Measurements from ENCODE around the gene SRGAP1. TPM values are rescaled to one million over a fixed set of nuclear protein-coding genes. Genes with fewer than 3 reads are reported as not detected.

Gene SRGAP1
- polyA plus RNA-seq, 1 donor from 2014 or later, result 4.8 TPM

DNA sequence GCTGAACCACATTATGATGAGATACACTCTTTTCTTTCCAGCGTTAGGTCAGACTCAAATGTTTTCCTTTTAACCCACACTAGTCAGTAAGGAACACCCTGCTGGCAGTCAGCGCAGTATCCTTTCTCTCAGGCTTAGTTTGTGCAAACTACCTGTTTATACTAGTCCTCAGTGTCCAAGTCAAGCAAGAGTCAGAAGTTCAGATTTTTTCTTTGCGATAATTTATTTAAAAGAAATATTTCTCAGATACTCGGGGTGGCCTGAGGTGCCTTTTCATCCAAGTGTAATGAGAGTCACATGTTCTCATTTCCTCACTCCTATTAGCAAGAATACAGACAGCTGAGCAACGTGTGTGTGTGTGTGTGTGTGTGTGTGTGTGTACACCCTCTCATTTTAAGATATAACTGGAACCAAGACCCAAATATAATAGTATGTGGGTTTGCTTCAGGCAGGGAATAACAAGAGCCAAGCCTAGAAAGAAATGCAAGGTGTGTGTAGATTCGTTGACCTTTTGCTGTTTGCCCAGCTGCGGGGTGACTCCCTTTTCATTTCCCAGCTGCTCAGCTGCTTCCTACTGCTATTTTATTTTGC, 194.9 kb downstream of the SRGAP1 start:
- Histone ChIP-seq H3K4me3 (ENCODE audit: low read length) (peak overlapping the region; percentile 14), H3K36me3 (ENCODE audit: insufficient read depth, low read length) (no peaks in the 10 kb centered on the region), H4K20me1 (ENCODE audit: insufficient read depth) (no peaks in the 10 kb centered on the region), H3K4me2 (ENCODE audit: low read length) (no peak overlapping the region), H3K9me3 (ENCODE audit: low read length) (no peaks in the 10 kb centered on the region), H2AFZ (ENCODE audit: low read depth, low read length) (no peak overlapping the region), H3K9ac (ENCODE audit: low read length) (no peak overlapping the region), H3F3A (ENCODE audit: insufficient read depth, low read length, poor library complexity, severe bottlenecking) (peaks cover 3% of the 10 kb centered on the region), H3K79me2 (replicated peaks; ENCODE audit: insufficient read depth, low read length) (no peaks in the 10 kb centered on the region), H3K27ac (ENCODE audit: low read length) (no peak overlapping the region), H3K9me2 (ENCODE audit: insufficient read depth, low read length) (no peaks in the 10 kb centered on the region), H3K27me3 (ENCODE audit: insufficient read depth, low read depth, low read length) (no peaks in the 10 kb centered on the region)
- TF ChIP-seq, protein P1, sequence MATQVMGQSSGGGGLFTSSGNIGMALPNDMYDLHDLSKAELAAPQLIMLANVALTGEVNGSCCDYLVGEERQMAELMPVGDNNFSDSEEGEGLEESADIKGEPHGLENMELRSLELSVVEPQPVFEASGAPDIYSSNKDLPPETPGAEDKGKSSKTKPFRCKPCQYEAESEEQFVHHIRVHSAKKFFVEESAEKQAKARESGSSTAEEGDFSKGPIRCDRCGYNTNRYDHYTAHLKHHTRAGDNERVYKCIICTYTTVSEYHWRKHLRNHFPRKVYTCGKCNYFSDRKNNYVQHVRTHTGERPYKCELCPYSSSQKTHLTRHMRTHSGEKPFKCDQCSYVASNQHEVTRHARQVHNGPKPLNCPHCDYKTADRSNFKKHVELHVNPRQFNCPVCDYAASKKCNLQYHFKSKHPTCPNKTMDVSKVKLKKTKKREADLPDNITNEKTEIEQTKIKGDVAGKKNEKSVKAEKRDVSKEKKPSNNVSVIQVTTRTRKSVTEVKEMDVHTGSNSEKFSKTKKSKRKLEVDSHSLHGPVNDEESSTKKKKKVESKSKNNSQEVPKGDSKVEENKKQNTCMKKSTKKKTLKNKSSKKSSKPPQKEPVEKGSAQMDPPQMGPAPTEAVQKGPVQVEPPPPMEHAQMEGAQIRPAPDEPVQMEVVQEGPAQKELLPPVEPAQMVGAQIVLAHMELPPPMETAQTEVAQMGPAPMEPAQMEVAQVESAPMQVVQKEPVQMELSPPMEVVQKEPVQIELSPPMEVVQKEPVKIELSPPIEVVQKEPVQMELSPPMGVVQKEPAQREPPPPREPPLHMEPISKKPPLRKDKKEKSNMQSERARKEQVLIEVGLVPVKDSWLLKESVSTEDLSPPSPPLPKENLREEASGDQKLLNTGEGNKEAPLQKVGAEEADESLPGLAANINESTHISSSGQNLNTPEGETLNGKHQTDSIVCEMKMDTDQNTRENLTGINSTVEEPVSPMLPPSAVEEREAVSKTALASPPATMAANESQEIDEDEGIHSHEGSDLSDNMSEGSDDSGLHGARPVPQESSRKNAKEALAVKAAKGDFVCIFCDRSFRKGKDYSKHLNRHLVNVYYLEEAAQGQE (IDR thresholded peaks at IDR 0.05; ENCODE audit: borderline replicate concordance), result no peak
- TF ChIP-seq EZH2 (IDR thresholded peaks at IDR 0.05; ENCODE audit: borderline replicate concordance, insufficient read depth, low read length, poor library complexity, severe bottlenecking) (no peak), RAD21 (conservative IDR thresholded peaks at IDR 0.05) (no peak), TAF1 (IDR thresholded peaks at IDR 0.05; ENCODE audit: low read depth) (no peak), EP300 (conservative IDR thresholded peaks at IDR 0.05; ENCODE audit: poor library complexity, severe bottlenecking) (no peak), SMC3 (conservative IDR thresholded peaks at IDR 0.05; ENCODE audit: poor library complexity) (peak; percentile 11), POLR2AphosphoS5 (IDR thresholded peaks at IDR 0.05) (no peak), MXI1 (conservative IDR thresholded peaks at IDR 0.05; ENCODE audit: poor library complexity, severe bottlenecking) (no peak)
- TF ChIP-seq, protein P2, sequence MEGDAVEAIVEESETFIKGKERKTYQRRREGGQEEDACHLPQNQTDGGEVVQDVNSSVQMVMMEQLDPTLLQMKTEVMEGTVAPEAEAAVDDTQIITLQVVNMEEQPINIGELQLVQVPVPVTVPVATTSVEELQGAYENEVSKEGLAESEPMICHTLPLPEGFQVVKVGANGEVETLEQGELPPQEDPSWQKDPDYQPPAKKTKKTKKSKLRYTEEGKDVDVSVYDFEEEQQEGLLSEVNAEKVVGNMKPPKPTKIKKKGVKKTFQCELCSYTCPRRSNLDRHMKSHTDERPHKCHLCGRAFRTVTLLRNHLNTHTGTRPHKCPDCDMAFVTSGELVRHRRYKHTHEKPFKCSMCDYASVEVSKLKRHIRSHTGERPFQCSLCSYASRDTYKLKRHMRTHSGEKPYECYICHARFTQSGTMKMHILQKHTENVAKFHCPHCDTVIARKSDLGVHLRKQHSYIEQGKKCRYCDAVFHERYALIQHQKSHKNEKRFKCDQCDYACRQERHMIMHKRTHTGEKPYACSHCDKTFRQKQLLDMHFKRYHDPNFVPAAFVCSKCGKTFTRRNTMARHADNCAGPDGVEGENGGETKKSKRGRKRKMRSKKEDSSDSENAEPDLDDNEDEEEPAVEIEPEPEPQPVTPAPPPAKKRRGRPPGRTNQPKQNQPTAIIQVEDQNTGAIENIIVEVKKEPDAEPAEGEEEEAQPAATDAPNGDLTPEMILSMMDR (IDR thresholded peaks at IDR 0.05; ENCODE audit: poor library complexity, severe bottlenecking), result no peak

DNA sequence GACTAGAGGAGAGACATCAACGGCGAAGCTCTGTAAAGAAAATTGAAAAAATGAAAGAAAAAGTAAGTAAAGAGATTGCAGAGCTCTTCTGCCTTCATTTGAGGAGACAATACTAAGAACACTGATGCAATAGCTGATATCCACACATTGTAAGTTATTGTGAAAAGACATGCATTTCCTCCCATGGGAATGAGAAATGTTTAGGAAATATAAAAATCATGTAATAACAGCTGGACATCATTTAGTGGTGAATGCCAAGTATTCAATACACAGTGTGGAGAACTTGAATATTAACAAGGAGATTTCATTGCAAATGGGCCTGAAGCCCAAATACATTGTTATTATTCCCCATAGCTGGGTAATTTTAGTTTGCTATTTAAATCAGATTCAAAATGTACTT, 198.4 kb downstream of the SRGAP1 start:
- Histone ChIP-seq H3K4me3 (ENCODE audit: low read length) (no peak overlapping the region), H4K20me1 (ENCODE audit: insufficient read depth) (no peaks in the 10 kb centered on the region), H3K79me2 (replicated peaks; ENCODE audit: insufficient read depth, low read length) (no peaks in the 10 kb centered on the region), H3K9me3 (ENCODE audit: low read length) (no peaks in the 10 kb centered on the region), H3K27me3 (ENCODE audit: insufficient read depth, low read depth, low read length) (no peaks in the 10 kb centered on the region), H3K27ac (ENCODE audit: low read length) (no peak overlapping the region), H3K9ac (ENCODE audit: low read length) (no peak overlapping the region), H3F3A (ENCODE audit: insufficient read depth, low read length, poor library complexity, severe bottlenecking) (peaks cover 3% of the 10 kb centered on the region), H3K9me2 (ENCODE audit: insufficient read depth, low read length) (no peaks in the 10 kb centered on the region), H3K4me2 (ENCODE audit: low read length) (no peak overlapping the region), H2AFZ (ENCODE audit: low read depth, low read length) (no peak overlapping the region), H3K36me3 (ENCODE audit: insufficient read depth, low read length) (no peaks in the 10 kb centered on the region)
- TF ChIP-seq EP300 (conservative IDR thresholded peaks at IDR 0.05; ENCODE audit: poor library complexity, severe bottlenecking) (no peak), RAD21 (conservative IDR thresholded peaks at IDR 0.05) (no peak), MXI1 (conservative IDR thresholded peaks at IDR 0.05; ENCODE audit: poor library complexity, severe bottlenecking) (no peak), SMC3 (conservative IDR thresholded peaks at IDR 0.05; ENCODE audit: poor library complexity) (no peak), TAF1 (IDR thresholded peaks at IDR 0.05; ENCODE audit: low read depth) (no peak), POLR2AphosphoS5 (IDR thresholded peaks at IDR 0.05) (no peak), EZH2 (IDR thresholded peaks at IDR 0.05; ENCODE audit: borderline replicate concordance, insufficient read depth, low read length, poor library complexity, severe bottlenecking) (no peak)
- TF ChIP-seq, protein P2 (IDR thresholded peaks at IDR 0.05; ENCODE audit: poor library complexity, severe bottlenecking), result no peak
- TF ChIP-seq, protein P1 (IDR thresholded peaks at IDR 0.05; ENCODE audit: borderline replicate concordance), result no peak

All from neural cell (in vitro differentiated cells).